NCI-H446 (cell line): ENCODE data around the gene FHIT.

ENCODE experiments used
- DNase-seq, 2 experiments: peaks; one replicate each; lab custom pipeline; 2025; lab: John Stamatoyannopoulos, UW

Gene FHIT

DNA sequence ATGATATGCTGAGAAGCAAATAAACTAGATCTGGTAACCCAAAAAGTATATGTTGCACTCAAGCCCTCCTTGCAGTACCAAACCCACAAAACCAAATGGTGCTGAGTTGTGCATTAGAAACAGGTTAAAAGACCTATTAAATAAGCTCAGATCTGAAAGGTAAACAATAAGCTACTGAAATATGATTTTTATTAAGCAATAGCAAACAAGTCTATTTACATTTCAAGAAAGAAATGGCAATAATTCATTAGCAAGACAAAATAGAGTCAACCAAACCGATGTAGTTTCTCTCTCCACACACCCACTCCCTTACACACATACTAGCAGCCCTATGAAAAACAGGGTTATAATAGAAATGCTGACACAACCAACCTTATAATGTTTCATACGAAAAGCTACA is 760.3 kb downstream of the FHIT start:
- no peak for DNase-seq

GRCh38 chr3:60475096-60475495 is 776.2 kb downstream of the FHIT start:
- DNase-seq: no peak

GRCh38 chr3:60469481-60469880 is 781.8 kb downstream of the FHIT start:
- no peak for DNase-seq

- DNase-seq: no peak
Observed at GRCh38 chr3:60463685-60464084, 787.6 kb downstream of the FHIT start.

DNA sequence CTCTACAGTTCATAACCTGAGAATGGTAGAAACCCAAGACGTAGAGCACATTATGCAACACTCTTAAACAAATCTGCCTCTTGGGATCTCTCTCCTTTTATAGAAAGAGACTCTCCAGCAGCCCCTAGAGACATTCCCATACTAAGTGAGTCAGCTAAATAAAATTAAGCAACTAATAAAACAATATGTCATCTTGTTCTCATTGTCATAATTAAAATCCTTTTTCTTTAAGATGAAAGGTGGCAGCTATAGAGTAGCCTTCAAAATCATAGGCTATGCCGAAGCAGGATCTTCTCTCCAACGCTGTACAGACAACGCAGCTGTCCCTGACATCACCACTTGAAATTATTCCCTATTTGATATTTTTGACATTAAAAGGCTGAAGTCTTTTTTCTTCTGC is 790.0 kb downstream of the FHIT start:
- DNase-seq: no peak

DNA sequence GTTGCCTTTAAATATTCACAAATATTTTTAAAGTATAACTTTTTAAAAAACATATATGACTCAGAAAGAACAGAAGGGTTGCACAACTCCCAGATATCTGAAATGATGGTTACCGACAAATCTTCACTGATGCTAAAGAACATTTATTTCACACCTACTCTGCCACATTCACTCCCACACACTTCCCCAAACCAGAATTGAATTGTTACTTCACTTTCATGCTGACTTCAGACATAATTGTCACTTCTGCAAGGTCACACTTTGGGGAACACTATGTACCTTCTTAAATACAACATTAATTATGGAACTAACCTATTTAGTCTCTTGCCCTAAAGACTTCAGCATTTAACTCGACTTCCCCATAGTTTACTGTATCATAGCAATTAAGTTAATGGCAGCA is 795.1 kb downstream of the FHIT start:
- no peak for DNase-seq

DNA sequence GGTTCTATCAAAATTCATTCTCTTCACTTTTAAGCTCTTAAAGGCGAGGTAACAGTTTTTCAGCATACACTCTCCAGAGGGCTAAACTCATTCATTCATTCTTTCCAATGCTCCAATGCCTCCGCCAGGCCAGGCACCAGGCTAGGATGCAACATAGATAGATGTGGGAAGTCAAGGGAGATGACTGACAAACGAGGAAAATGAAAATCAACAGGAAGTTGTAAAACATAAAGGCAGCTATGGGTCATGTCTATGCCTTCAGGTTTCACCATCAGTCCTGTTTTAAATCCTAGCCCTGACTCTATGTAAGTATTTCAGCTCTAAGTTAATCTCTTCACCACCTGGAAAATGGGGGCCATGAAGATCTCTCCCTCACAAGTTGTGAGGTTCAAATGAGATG is 797.9 kb downstream of the FHIT start:
- DNase-seq: no peak

DNA sequence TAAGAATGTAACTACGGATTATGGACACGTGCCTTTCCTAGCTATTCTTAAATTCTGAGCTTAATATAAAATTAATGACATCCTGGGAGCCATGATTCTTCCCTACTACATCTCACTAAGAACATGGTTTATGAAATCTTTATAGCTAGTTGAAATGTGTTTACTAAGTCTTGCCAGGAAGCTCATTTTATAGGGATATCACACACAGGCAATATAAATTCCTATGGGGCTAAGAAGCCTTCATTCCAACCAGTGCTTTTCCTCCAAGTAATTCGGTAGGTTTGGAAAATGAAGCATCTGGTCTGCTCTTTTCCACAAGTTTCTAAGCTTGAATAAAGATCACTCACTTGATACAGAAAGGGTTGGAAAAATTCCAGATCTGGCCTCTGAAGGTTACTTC is 802.6 kb downstream of the FHIT start:
- DNase-seq: no peak

GRCh38 chr3:60445446-60445845 is 805.8 kb downstream of the FHIT start:
- DNase-seq: no peak

DNA sequence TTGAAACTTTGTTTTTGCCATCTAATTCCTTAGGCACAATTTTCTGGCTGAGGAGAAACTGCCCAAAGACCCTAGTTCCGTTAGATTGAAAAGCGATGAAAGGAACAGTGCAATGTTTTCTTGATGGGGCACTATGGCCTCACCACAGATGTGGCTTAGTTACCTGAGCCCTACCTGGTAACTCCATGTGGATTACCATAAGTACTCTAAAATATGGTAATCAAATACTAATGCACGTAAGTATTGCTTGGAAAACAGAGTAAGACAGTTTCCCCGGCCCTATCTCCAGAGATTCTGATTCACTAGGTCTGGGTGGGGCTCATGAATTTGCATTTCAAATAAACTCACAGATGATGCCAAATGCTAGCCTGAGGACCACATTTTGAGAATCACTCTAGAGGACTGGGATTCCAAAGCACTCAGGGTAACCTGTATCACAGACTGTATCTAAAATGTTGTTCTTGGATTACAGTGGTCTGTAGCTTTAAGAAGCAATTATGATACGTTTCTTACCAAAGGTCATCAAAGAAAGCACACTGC is 806.3 kb downstream of the FHIT start:
- no peak for DNase-seq

GRCh38 chr3:60440869-60441268 is 810.4 kb downstream of the FHIT start:
- no peak for DNase-seq

DNA sequence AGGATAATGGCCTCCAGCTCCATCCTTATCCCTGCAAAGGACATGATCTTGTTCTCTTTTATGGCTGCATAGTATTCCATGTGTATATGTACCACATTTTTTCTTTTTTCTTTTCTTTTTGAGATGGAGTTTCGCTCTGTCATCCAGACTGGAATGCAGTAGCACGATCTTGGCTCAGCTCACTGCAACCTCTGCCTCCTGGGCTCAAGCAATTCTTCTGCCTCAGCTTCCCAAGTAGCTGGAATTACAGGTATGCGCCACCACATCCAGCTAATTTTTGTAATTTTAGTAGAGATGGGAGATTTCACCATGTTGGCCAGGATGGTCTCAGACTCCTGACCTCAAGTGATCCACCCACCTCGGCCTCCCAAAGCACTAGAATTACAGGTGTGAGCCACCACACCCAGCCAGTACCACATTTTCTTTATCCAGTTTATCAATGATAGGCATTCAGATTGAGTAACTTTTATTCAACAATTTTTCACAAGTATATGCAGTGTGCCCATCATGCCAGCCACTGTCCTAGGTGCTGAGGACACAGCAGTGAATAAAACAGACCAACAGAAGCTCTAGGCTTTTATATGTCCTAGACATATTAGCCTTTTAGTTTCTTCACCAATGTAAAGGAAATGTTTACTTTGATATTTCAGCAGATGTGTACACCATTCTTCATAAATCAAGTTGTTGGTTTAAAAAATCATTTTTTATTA is 815.2 kb downstream of the FHIT start:
- DNase-seq: no peak

- no peak for DNase-seq
Observed at GRCh38 chr3:60434950-60435349, 816.3 kb downstream of the FHIT start.

- DNase-seq: no peak
Observed at GRCh38 chr3:60434323-60434722, 816.9 kb downstream of the FHIT start.

- DNase-seq: no peak
Observed at GRCh38 chr3:60431599-60431958, 819.7 kb downstream of the FHIT start.

DNA sequence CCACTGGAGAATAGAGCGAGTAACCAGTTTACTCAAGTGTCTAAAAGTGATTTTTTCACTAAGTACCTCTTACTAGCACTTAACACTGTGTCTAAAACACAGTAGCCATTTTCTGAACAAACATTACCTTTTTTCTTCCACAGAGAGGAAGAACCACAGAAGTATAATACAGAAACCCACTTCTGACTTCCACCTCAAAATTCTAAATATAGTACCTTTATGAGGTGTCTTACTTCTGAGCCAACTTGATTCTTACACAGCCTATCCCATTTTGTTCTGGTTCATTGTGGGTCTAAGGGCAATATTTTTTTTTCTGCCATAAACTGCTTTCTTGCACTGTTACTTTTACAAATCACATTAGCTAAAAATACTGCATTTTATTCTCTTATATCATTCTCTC is 821.0 kb downstream of the FHIT start:
- no peak for DNase-seq

DNA sequence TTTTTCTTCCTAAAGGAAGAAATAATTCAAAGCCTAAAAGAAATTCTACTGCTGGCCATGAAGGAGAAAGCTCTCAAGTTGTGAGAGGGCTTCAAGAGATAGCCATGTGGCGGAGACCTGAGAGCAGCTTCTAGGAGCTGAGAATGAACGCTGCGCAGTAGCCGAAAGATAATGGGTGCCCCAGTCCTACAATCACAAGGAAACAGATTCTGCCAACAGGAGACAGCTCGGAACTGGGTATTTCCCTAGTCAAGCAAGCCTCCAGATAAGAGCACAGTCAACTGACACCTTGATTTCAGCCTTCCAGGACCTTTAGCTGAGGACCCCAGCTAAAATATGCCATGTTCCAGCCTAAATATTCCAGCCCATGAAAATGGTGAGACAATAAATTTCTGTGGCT is 824.1 kb downstream of the FHIT start:
- DNase-seq: no peak

DNA sequence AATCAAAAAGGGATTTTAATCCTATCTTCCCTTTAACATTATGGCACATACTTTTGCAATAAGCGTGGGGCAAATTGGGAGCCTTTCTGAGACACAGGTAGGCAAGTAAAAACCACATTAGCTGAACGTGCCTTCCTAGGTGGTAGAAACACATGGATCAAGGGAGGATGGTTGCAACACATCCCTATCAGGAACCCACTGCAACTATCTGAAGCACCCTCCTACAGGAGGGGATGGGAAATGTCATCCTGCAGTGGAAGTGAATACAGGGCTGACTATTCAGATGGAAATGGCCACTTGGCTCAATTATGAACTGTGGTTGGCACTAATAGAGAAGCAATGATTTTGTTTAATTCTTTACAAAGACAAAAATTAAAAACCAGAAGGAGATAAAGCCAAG is 826.3 kb downstream of the FHIT start:
- DNase-seq: no peak

- no peak for DNase-seq
Observed at GRCh38 chr3:60424034-60424433, 827.2 kb downstream of the FHIT start.

DNA sequence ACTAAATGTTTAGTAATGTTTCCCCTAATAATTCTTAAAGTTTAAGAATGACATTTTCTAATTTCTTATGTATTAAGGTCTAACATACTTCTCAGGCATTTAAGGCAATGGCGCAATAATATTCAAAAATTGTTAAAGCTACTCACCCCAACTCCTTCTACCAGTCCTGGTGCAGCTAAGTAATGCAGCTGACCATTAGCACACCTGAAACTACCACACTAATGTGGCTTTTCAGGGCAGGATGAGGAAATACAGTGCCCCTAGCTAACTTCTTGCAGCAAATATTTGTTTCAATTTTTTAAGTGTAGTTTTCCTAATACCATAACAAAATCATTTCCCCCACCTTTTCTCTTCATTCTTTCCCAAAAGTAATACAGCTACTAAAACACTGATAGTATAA is 827.7 kb downstream of the FHIT start:
- DNase-seq: no peak

DNA sequence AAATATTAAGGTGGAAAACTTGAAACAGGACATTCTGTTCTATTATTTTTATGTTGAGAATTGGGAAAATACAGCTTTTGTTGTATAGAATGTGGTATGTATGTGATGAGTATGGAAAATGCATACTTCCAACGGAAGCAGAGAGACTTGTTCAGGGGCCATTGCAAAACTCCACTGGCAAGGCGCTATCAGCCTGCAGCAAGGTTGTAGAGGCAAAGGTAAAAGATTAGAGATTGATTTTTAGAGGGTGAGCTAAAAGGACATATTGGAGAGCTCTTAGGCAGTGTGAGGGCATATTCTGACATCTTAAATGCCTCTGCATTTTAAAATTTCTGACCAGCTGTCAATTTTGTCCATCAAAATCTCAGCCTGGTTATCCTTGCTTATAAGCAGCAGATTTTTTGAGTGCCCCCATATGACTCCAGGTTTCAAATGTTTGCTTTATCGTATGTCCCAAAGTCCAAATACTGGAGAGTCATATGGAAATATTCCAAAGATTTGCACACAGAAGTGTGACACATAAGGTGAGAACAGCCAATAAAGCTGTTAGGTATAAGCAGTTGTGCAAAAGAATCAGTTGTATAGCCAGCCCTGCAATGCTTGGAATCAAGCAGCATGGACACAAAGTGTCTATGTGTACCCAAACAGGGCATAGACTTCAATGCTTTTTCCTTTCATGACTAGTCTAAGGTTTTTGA is 829.4 kb downstream of the FHIT start:
- DNase-seq: no peak

- DNase-seq: no peak
Observed at GRCh38 chr3:60417576-60417975, 833.7 kb downstream of the FHIT start.

DNA sequence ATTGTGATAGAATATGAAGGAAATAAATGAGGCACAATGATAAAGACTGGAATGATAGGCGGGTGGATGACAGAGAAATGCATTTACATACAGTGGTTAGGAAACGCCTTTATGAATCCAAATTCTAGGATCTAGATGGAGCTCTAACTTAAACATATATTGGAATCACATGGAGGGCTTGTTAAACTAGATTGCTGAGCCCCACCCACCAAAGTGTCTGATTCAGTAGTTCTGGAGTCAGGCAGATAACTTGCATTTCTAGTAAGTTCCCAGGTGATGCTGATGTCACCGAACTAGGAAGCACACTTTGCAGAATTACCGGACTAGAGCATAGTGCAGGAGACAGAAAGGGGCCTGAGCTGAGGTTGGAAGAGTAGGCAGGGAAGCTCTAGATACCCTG is 837.2 kb downstream of the FHIT start:
- no peak for DNase-seq

- DNase-seq: no peak
Observed at GRCh38 chr3:60413551-60413950, 837.7 kb downstream of the FHIT start.
